Measurements from ENCODE around the gene CDH23.

DNA sequence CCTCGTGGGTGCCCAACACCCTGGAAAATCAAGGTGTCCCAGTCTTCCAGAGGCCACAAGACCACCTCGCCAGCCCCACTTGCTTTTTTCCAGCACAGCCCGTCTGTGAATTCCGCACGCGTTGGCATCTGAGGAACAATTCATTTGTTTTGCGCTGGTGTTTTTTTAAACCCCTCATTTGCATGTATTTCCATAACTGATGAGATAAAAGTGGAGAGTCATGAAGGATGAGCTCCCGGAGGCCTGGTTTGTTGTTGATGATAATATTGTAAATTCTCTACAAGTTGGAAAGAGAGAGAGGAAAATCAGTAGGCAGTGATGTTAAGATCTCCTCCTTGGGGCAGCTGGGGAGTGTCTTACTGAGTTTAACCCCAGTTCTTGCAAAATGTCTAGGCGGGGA lies 43.1 kb upstream of the CDH23 start:
- TF ChIP-seq TAF1 (IDR thresholded peaks at IDR 0.05; ENCODE audit: borderline replicate concordance, insufficient read depth, low read length) = no peak
- TF ChIP-seq, protein P1, sequence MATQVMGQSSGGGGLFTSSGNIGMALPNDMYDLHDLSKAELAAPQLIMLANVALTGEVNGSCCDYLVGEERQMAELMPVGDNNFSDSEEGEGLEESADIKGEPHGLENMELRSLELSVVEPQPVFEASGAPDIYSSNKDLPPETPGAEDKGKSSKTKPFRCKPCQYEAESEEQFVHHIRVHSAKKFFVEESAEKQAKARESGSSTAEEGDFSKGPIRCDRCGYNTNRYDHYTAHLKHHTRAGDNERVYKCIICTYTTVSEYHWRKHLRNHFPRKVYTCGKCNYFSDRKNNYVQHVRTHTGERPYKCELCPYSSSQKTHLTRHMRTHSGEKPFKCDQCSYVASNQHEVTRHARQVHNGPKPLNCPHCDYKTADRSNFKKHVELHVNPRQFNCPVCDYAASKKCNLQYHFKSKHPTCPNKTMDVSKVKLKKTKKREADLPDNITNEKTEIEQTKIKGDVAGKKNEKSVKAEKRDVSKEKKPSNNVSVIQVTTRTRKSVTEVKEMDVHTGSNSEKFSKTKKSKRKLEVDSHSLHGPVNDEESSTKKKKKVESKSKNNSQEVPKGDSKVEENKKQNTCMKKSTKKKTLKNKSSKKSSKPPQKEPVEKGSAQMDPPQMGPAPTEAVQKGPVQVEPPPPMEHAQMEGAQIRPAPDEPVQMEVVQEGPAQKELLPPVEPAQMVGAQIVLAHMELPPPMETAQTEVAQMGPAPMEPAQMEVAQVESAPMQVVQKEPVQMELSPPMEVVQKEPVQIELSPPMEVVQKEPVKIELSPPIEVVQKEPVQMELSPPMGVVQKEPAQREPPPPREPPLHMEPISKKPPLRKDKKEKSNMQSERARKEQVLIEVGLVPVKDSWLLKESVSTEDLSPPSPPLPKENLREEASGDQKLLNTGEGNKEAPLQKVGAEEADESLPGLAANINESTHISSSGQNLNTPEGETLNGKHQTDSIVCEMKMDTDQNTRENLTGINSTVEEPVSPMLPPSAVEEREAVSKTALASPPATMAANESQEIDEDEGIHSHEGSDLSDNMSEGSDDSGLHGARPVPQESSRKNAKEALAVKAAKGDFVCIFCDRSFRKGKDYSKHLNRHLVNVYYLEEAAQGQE (IDR thresholded peaks at IDR 0.05; ENCODE audit: insufficient read depth in 1 of 2, low read depth in 2 of 2, low read length in 2 of 2) = no peak
- TF ChIP-seq POLR2AphosphoS5 (IDR thresholded peaks at IDR 0.05; ENCODE audit: low read depth, low read length) = no peak
